Large intestine (tissue), 3 donors: ENCODE results near the gene SLC35B4. TPM values are rescaled to one million over a fixed set of nuclear protein-coding genes. Genes with fewer than 3 reads are reported as not detected.
A peak's percentile ranks its signal among the peaks of the same experiment; 100 is the strongest.

Experiments used
- DNase-seq, 2 donors: peaks; one replicate each; pipeline versions ENCODE4 v3.0.0 to v3.0.0-alpha.2; 2013
- H3K27ac ChIP-seq: one replicate; pipeline ENCODE4 v1.5.1; 2013; ENCODE audit warnings: low read length
- H3K27me3 ChIP-seq: 2 replicates; pipeline ENCODE4 v1.6.1; 2013; ENCODE audit warnings: low read length; ENCODE audit not compliant: control insufficient read depth, insufficient read depth
- H3K36me3 ChIP-seq: 2 replicates; pipeline ENCODE4 v1.6.1; 2013; ENCODE audit warnings: low read length; ENCODE audit not compliant: control insufficient read depth, insufficient read depth
- H3K4me1 ChIP-seq: one replicate; pipeline ENCODE4 v1.6.1; 2013; ENCODE audit warnings: low read length; ENCODE audit not compliant: control insufficient read depth, insufficient read depth
- H3K4me3 ChIP-seq: one replicate; pipeline ENCODE4 v1.5.1; 2013; ENCODE audit warnings: low read length
- H3K9me3 ChIP-seq: one replicate; pipeline ENCODE4 v1.6.1; 2013; ENCODE audit warnings: mild to moderate bottlenecking, low read depth, low read length, moderate library complexity; ENCODE audit not compliant: control insufficient read depth
- WGBS: methylation state at CpG from one replicate; pipeline ENCODE4 v1.1.5; 2013; ENCODE audit warnings: low lambda C conversion rate; ENCODE audit not compliant: insufficient coverage; 5-methylcytosine and 5-hydroxymethylcytosine counted together
- polyA plus RNA-seq: library from polyadenylated mRNA; unstranded; fragments of 120-200 nt; gene quantifications from one replicate; pipeline ENCODE4 v1.2.1, GENCODE V29; 2013

SLC35B4 gene
- polyA plus RNA-seq, 1 donor: 10.5 TPM

DNA sequence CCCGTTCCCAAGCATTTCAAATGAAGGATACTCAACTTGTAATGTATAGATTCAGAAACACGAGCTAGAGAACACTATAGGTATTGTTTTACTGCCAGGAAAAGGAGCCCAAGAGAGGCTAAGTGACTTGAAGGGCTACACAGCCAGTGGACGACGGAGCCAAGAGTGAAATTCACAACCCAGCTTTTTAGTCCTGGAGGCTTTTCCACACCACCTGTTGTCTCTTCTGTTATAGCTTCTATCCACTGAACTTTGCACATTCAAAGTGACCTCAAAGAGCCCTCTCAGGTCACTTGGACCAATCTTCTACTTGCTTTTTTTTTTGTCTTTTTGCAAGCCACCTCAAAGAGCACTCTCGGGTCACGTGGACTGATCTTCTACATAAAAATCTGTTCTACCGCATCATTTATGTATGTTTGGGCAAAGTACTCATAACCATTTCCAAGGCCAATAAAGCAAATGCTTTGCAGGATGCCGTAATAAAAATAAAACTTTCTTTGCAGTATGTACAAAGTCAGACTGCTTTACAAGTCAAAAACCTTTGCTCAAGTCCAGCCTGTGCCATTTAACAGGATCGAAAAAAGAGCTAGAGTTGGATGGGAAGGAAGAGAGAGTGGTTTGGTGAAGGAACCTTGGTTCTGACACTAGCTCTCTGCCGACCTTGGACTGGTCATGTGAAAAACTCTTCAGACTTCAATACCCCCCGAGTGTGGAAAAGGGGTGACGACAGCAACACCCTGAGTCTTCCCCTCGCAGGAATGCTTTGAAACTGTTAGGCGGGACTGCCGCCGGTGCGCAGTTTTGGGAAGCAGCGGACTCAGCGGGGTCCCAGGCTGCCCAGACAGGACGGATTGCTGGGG lies 821 bp downstream of the SLC35B4 start:
- DNase-seq: peak in 1 of 2 donors; percentile 20
- Histone ChIP-seq H3K36me3 (peaks cover 2% of the 10 kb centered on the region), H3K27me3 (peaks cover 5% of the 10 kb centered on the region), H3K27ac (peak overlapping the region; percentile 81), H3K9me3 (peaks cover 4% of the 10 kb centered on the region), H3K4me3 (peak overlapping the region; percentile 90), H3K4me1 (peaks cover 13% of the 10 kb centered on the region)
- WGBS: 33% methylated on average over 5 of the region's 20 CpGs

DNA sequence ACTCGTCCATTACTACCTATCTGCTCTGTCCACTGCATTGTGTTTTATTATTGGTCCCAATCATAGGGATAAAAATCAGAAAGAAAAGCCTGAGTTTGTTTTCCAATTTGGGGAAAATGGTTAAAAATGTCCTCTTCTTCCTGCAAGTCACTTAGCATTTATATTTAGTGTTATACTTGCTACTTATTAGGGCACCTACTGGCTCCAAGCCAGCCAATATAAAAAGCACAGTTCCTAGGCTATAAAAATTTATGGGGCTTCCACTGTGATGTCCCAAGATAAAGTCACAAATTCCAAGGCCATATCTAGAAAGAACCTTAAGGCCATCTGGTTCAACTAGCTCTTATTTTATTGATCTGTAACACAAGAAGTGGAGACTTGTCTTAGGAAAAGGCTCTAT lies 3.2 kb downstream of the SLC35B4 start:
- H3K27me3 ChIP-seq: no peaks in the 10 kb centered on the region
- DNase-seq: peak; percentile 52 to 84
- peaks cover 2% of the 10 kb centered on the region for H3K36me3 ChIP-seq
- H3K9me3 ChIP-seq: peaks cover 4% of the 10 kb centered on the region
- H3K4me1 ChIP-seq: peaks cover 13% of the 10 kb centered on the region
- no peak overlapping the region for H3K4me3 ChIP-seq
- no CpG with 5 or more reads among the region's 1 CpG for WGBS
- H3K27ac ChIP-seq: peak overlapping the region; percentile 37

DNA sequence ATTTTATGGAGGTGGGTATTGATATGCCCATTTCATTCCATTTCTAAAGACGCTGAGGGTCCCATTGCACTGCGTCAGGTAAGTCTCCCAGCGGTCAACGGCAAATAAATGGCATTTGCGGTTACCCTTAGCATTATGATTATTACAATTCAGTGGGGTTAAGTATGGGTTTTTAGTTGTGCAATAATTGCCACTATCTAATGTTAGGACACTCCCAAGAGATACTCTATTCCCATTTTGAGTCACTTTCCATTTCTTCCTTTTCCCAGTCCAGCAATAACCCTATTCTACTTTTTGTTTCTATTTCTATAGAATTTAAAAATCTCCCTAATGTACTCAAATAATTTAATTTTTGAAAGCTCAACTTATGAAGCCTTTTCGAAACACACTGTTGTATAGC lies 4.0 kb downstream of the SLC35B4 start:
- 91% methylated on average over 1 of the region's 6 CpGs for WGBS
- no peak overlapping the region for H3K4me3 ChIP-seq
- no peaks in the 10 kb centered on the region for H3K27me3 ChIP-seq
- peaks cover 13% of the 10 kb centered on the region for H3K4me1 ChIP-seq
- no peak overlapping the region for H3K27ac ChIP-seq
- no peak for DNase-seq
- peaks cover 4% of the 10 kb centered on the region for H3K9me3 ChIP-seq
- peaks cover 2% of the 10 kb centered on the region for H3K36me3 ChIP-seq

- WGBS: no CpG with 5 or more reads among the region's 4 CpGs
- peaks cover 2% of the 10 kb centered on the region for H3K36me3 ChIP-seq
- H3K27me3 ChIP-seq: no peaks in the 10 kb centered on the region
- DNase-seq: no peak
- peaks cover 13% of the 10 kb centered on the region for H3K4me1 ChIP-seq
- no peak overlapping the region for H3K27ac ChIP-seq
- H3K4me3 ChIP-seq: no peak overlapping the region
- H3K9me3 ChIP-seq: peaks cover 4% of the 10 kb centered on the region
These were observed 4.9 kb downstream of the SLC35B4 start for GRCh38 chr7:134311807-134312206.

DNA sequence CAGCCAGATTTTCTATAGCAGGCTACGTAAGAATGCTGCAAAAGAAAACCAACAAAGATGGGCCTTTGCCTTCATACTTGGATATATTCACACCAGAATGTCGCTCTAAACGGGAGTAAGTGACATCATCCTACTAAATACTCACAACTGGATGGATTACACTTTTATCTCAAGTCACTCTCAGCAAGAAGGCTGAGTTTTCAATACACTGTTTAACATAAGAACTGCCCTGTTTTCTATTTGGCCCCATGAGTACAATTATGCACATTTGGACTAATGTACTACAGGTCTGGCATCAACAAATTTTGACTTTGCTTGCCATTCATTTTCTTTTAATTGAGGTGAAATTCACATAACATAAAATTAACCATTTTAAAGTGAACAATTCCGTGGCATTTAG lies 8.2 kb downstream of the SLC35B4 start:
- no peak for DNase-seq
- Histone ChIP-seq H3K36me3 (peaks cover 18% of the 10 kb centered on the region), H3K4me3 (no peak overlapping the region), H3K9me3 (peaks cover 4% of the 10 kb centered on the region), H3K27me3 (no peaks in the 10 kb centered on the region), H3K27ac (no peak overlapping the region), H3K4me1 (peaks cover 5% of the 10 kb centered on the region)
- no CpG with 5 or more reads among the region's 4 CpGs for WGBS

DNA sequence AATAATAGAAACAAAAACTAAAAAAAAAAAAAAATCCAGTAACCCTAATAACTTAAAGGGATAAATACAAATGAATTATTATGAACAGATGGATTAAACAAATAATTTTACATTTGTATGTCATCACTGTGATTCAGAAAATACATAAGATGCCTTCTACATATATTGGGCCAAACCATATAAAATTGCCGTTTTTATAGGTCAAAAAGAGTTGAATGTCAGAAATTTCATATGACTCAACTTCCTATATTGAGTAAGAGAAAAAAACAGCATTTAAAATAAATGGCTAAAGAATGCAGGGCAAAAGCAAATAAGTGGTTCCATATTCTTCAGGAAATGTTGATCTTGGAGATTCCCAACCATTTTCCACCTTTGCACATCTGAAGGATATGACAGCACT lies 9.4 kb downstream of the SLC35B4 start:
- Histone ChIP-seq H3K9me3 (no peaks in the 10 kb centered on the region), H3K27me3 (no peaks in the 10 kb centered on the region), H3K27ac (no peak overlapping the region), H3K4me3 (no peak overlapping the region), H3K4me1 (no peaks in the 10 kb centered on the region), H3K36me3 (peaks cover 20% of the 10 kb centered on the region)
- 100% methylated on average over 1 of the region's 1 CpG for WGBS
- no peak for DNase-seq

DNA sequence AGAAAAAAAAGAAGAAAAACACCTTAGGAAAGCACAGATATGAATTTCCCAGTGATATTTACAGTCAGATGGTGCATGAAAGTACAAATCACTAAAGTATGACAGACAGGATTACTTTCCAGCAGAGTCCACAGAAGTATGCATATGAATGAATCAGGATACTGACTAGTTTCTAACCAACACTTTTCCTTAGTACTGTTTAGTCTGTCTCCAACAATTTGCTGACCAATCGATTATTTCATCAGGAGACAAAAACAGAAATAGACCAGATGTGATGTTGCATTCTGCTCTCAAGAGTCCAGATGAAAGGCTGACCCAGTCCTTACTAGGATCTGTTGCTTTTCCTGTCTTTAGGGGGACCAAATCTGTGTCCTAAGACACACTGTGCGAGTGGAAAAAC lies 14.6 kb downstream of the SLC35B4 start:
- WGBS: no CpG with 5 or more reads among the region's 2 CpGs
- no peak overlapping the region for H3K4me3 ChIP-seq
- DNase-seq: no peak
- H3K27me3 ChIP-seq: no peaks in the 10 kb centered on the region
- H3K9me3 ChIP-seq: no peaks in the 10 kb centered on the region
- no peaks in the 10 kb centered on the region for H3K4me1 ChIP-seq
- H3K36me3 ChIP-seq: peaks cover 34% of the 10 kb centered on the region
- H3K27ac ChIP-seq: no peak overlapping the region

DNA sequence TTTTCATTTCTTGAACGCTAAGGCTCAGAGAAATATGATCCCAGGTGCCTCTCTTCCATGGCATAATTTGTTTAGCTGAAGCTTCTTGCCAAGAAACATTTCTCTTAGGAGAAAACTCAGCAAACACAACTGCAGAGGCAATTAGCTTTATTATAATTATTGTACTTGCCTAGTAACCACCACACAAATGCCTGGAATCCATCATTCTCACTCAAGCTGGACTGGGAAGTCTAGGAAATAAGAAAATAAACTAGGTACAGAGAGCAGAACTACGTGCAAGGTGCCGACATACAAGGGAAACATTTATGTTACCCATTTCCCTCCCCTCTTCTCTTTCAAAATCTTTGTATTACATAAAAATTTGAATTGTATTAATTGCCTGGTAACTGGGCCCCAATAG lies 15.1 kb downstream of the SLC35B4 start:
- H3K9me3 ChIP-seq: no peaks in the 10 kb centered on the region
- no CpG with 5 or more reads among the region's 3 CpGs for WGBS
- H3K4me3 ChIP-seq: no peak overlapping the region
- DNase-seq: no peak
- H3K36me3 ChIP-seq: peaks cover 34% of the 10 kb centered on the region
- no peak overlapping the region for H3K27ac ChIP-seq
- H3K27me3 ChIP-seq: no peaks in the 10 kb centered on the region
- H3K4me1 ChIP-seq: no peaks in the 10 kb centered on the region

- no CpG with 5 or more reads among the region's 2 CpGs for WGBS
- Histone ChIP-seq H3K27me3 (no peaks in the 10 kb centered on the region), H3K36me3 (peaks cover 32% of the 10 kb centered on the region), H3K27ac (no peak overlapping the region), H3K4me3 (no peak overlapping the region), H3K4me1 (no peaks in the 10 kb centered on the region), H3K9me3 (no peaks in the 10 kb centered on the region)
- DNase-seq: no peak
These were observed 15.7 kb downstream of the SLC35B4 start for GRCh38 chr7:134300988-134301387.

GRCh38 chr7:134298902-134299683 lies 17.6 kb downstream of the SLC35B4 start:
- H3K27me3 ChIP-seq: no peaks in the 10 kb centered on the region
- no peaks in the 10 kb centered on the region for H3K4me1 ChIP-seq
- peaks cover 39% of the 10 kb centered on the region for H3K36me3 ChIP-seq
- no peak overlapping the region for H3K27ac ChIP-seq
- DNase-seq: peak; percentile 19 to 25
- H3K4me3 ChIP-seq: no peak overlapping the region
- H3K9me3 ChIP-seq: no peaks in the 10 kb centered on the region
- 84% methylated on average over 3 of the region's 10 CpGs for WGBS
